ENCODE measurements around the gene MYRIP.
"Not testable (repeated sequence)": the region's sequence is repeated elsewhere in the genome, so short reads cannot be mapped to it uniquely, and the experiment has no call there.

MYRIP gene

DNA sequence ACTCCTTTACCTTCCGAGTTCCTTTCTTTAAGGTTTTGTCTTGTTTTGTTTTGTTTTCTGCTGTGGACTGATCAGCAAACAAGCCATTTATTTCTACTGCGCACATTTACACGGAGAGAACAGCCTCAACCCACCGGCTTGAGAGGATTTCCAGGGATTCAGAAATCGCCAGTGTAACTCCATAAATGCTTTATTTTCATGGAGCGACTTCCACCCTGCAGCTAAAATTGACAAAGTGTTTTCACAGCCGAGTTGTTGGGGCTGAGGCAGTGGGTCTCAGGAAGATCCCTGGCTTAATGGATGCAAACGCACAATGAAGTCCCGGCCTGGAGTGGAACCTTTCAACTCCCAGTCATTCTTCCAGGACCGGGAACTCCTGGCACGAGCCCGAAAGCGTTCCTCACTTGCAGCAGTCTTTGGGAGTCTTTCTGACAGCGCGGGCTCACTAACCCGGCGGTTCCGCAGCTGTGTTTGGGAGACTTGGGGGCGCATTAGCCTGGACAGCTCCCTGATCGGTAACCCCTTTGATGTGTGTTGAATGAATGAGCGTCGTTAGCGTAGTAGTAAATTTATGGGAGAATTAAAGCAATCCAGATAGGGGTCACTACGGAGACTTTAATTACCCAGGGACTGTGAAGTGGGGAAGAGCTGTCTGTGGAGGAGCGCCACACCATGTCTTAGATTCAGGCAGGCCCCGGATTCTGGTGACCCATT lies 785 bp upstream of the MYRIP start:
- no peak for DNase-seq

DNA sequence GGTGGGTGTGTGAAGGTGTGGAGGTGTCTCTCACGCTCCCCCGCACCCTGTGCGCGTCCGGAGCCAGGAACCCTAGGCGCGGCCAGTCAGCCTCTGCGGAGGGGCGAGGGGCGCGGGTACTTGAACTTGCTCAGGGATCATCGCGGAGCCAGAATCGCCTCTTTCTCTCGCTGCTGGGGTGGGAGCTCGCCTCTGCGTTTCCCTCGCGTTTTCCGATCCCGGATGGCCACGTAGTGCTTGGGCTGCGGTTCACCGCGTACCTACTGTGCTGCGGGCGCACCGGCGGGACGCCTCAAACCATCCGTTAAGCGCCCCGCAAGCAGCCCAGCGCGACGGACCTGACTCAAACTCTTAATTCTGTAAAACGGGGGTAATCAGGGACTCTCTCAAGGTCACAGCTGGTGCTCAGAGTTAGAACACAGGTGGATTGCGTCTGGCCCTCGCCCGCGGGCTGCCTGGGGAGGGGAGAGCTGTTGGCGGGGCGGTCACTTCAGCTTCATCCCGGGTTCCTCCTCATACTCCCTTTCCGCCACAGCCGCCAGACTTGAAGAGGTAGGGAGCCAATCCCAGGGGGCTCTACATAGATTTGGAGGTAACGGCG lies 686 bp downstream of the MYRIP start:
- no peak for DNase-seq

DNA sequence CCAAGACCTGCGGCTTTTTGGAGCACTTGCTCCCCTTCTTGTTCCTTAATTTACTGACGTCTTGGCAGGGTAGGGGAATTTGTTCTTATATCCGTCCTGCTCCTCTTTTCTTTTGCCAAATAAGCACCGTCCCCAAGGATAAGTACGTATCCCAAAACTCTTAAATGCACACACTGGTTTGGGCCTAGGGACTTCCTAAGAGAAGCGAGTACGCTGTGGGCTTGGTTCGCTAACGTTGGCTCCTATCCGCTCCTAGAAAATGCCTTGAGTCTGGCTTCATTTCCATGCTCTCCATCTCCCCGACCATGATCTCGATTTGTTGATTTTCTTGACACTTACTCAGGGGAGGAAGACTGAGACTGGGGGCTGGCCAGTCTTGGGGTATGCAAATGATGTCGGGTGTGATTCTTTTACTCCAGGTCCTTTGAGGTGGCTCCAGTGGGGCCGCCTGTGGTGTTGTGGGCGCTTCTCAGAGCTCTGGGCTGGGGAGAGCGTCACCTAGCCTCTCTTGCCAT lies 1.3 kb downstream of the MYRIP start:
- no peak for DNase-seq

DNA sequence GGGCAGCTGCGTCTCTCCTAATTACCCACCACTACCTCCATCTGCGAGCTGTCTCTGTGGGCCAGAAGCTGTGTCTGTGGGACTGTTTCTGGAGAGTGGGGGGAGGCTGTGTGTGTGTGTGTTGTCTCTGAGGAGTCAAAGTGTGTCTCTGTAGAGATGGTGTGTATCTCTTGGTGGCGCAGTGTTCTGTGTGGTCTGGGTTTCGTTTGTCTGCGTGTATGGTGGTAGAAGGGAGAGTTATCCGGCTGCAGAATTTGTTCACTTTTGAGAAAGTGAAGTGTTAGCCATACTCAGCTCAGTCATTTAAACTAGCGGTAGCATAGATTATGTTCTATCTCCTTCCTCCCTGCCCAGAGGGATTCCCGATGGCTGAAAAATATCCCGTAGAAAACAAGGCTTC lies 2.2 kb downstream of the MYRIP start:
- DNase-seq, result no peak

DNA sequence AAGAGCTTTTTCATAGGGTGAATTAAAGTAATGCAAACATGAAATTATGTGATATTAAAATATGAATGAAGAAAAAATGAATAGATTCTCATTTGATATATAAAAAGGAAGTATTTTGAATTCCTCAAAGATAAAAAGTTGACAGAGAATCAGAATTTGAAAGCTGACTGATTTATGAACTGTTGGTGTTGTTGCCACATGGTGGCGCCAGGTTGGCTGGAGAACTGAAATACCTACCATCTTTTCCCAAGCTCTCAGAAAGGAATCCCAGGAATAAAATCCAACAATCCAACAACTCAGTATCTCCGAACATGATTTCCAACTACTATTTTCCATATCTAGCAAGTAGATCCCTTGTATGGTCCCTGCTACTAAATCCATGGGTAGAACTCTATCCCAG lies 3.1 kb downstream of the MYRIP start:
- no peak for DNase-seq

DNA sequence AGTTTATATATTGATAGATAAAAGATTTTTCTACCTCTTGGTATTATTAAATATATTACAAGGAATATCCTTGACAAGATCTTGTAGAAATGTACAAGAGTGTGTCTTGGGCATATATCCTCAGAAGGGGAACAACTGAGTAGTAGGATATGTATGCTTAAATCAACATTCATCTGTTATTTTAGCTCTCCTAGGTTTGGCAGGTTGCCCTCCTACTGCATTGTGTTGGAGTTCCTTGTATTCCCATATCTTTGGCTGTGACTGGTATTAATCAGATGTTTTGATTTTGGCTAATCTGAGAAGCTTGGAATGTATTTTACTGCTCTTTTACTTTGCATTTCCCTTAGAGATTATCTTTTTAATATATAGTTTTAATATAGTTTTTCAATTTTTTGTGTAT lies 4.6 kb downstream of the MYRIP start:
- no peak for DNase-seq

DNA sequence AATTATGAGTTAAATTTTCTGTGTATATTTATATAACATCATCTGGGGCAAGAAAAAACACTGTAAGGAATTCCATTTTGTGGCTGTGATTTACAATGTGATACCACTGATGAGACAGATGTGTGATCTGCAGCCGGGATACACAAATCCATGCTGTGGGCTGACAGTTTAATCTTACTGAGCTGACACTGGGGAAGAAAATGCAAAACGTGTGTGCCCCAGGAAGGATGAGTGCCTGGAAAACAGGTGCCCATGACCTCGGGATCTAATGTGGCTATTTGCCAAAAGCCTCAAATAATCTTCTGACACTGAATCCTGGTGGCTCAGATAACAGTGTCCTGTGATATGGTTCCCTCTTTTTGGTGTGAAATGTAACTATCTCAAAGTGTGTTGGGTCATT lies 10.5 kb downstream of the MYRIP start:
- no peak for DNase-seq

DNA sequence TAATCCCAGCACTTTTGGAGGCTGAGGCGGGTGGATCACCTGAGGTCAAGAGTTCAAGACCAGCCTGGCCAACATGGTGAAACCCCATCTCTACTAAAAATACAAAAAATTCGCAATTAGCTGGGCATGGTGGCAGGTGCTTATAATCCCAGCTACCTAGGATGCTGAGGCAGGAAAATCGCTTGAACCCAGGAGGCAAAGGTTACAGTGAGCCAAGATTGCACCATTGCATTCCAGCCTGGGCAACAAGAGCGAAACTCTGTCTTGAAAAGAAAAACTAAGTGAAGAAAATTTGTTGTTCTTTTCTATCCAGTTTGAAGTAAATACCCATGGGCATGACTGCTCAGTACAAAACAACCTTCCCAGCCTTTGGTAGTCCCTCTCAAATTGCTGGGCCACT lies 24.4 kb downstream of the MYRIP start:
- not testable (repeated sequence) for DNase-seq

DNA sequence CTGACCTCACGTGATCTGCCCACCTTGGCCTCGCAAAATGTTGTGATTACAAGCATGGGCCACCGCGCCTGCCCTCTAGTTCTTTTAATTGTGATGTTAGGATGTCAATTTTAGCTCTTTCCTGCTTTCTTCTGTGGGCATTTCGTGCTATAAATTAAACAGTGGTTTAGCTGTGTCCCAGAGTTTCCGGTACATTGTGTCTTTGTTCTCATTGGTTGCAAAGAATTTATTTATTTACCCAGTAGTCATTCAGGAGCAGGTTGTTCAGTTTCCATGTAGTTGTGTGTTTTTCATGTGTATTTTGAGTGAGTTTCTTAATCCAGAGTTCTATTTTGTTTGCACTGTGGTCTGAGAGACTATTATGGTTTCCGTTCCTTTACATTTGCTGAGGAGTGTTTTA lies 30.1 kb downstream of the MYRIP start:
- no peak for DNase-seq

DNA sequence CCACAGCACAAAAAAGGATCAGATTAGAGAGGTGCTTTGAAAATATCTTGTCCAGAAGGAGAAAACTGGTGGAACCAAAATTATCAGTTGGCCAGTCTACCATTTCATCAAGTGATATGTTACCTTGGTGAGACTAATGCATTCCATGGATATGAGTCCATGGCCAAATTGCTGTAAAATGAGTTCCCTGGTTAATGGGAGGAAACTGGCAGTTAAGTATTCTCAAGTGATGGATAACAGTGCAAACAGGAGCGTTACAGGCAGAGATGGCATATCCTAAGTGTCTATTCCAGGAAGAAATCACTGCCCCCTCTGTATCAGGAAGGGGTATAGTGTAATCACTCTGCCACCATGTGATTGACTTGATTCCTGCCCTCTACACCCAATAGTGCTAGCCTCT lies 34.0 kb downstream of the MYRIP start:
- DNase-seq, result no peak

DNA sequence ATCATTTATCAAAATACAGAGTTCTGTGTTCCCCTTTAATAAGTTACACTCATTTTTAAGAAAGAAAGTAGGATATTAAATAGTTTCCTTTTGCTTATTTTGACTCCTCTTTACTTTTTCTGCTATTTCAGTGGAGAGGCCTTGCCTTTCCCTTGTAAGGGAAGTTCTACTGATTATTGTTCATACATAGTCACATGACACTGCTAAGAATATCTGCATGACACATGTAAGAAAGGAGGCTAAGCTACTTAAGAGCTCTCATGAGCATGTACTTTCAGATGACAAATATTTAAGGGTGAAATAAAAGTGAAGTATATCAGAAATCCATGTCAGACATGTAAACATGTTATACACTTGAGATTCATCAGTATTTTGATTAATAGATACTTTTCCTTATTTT lies 39.0 kb downstream of the MYRIP start:
- DNase-seq, result no peak

DNA sequence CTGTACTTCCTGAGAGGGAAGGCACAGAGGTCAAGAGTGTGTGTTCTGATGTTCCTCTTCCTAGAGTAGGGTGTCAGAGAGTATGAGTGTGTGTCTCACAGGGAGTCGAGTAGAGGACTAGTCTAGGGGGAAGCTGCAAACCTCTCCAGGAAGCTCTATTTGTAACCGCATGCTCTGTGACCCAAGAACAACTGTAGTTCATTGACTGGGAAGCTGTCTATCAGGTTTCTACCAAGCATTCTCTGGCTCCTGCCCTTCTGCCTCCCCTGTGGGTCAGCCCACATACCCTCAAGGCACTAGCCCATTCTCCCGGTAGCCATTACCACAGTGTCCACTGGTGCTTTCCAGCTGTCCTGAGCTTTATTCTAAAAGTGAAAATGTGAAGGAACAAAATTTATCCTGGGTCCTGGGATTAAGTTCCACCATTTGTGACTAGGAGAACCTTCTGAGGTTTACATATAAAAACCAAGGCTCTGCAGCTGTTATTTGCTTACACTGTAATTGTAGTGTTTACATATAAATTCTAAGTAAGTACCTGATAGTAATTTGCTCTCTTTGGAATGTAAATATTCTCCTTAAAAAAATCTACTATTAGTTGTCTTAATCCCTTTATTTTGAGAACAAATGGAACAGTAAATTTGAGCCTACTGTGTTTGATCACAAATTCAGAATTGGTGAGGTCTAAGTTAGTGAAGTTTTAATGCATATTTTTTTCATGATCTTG lies 40.7 kb downstream of the MYRIP start:
- no peak for DNase-seq

DNA sequence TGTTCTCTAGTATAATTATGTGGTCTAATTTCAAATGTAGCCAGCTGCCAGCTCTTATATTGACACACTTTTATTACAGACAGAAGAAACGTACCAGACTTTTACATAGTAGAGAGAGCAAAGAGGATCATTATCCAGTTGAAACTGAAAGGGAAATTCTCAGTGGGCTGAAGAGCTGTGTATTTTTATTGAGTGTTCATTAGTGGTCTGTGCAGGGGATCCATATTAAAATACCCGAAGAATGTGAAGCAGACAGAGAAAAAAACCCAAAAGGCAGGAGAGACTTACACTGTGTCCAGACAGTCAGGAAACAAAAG lies 41.3 kb downstream of the MYRIP start:
- no peak for DNase-seq

DNA sequence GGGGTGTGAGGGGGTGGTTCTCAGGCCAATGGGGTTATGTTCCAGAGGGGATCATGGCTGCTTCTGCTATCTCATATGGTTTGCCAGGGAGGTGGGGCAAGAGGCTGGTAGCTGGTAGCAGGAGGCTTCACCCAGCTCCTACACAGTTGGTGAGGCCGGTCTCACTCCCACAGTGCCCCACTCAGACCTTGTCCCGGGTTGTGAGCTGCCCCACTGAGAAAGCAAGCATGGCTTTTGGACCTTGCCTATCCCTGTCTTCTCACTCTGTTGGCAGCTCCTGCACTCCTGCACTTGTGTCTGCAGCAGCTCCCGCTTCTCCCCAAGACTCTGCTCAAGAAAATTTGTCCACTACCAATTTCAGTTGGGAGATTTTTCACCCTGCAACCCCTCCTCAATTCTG lies 46.1 kb downstream of the MYRIP start:
- DNase-seq, result no peak

DNA sequence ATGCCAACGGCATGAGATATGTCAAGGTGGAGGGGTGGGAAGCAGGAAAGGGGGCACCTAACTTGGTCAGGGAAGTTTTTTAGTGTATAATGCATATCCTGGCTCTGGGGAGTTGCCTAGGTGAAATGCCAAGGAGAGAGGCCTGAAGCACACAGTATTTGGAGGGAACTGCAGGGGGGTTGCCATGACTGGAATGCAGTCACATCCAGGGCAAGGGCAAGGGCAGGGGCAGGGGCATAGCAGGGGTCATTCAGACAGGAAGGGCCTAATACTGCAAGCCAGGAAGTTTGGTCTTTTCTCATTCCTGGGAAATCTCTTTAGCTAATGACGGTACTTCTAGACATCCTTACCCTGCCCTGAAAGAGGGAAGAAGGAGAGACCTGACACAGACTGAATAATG lies 60.5 kb downstream of the MYRIP start:
- no peak for DNase-seq

DNA sequence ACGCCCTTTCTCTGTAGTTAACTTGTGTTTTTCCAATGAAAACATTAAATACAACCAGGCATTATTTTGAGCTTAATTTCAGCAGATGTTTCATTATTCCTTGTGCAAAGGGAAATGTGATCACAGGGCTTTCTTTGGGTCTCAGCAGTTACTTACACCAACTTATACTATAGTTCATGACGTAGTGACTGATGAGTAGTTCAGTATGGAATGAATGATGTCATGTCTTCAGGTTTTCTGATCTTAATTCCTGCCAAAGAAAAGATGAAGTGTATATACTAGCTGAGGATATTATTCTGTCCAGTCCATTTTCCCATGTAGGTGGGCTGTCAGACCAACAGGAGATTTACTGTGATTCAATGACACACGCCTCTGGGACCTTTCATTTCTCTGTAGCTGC lies 61.3 kb downstream of the MYRIP start:
- no peak for DNase-seq

DNA sequence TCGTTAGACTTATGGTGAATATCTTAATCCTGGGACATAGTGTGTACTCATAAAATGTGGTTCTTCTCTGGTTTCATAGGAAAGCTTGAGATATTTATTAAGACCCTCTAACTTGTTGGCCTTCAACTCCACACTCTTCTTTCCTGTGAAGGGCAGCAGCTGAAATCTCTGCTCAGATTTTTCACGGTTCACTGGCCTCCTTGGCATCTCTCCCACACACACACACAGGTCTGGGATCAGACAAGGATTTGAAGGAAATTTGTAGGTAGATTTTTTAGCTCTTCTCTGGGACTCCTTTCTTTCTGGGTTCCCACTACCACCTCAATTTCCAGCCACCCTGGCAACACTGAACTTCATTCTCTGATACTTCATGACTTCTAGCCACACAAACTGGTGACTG lies 70.2 kb downstream of the MYRIP start:
- no peak for DNase-seq

DNA sequence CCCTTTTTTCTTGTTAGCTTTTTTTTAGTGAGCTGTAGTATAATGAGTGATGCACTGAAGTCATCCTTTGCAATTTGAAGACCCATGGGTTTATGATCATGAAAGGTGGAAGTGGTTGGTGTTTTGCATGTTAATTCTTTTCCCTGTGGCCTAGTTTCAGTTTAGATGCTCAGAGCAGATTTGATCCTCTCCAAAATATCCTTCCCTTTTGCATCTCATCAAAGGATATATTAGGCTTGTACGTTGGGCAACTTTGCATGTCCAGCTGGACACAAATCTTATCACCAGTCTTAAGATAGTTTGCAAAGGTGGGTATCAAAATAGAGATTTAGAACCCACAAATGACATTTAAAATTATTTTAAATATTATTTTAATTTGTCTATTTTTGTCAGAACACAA lies 72.7 kb downstream of the MYRIP start:
- no peak for DNase-seq

DNA sequence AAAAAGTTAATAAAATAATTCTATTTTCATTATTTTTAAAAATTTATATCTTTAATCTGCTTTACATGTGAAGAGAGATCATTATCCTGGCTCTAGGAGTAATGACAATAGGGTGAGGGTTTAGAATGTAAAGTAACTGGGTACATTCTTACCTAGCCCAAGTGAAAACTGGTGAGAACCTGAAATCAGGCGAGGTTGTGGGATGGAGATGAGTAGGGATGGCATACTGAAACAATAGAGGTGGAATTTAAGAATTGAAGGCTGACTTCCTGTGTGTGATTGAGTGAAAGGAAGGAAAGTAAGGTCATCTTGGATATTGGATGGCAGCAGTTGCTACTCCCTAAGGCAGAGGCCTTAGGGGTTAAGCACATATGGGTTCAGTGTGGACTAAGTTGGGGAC lies 82.7 kb downstream of the MYRIP start:
- DNase-seq, result no peak

DNA sequence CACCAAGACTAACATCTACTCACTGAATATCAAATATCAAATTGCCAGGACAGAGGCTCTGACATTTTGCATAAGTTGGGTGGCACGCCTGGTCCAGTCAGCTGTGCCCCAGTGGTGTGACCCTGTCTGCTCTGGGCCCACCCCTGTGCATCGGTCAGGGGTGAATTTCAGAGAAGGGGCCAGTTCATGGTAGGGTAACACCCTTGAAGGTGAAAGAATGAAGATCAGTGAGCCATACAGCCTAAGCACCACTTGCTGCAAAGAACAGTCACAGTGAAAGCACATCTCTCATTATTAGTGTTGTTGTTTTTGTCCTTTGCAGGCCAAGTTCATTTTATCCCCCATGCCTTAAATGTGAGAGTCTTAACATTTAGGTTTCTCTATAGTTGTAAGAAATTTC lies 86.8 kb downstream of the MYRIP start:
- DNase-seq, result no peak

DNA sequence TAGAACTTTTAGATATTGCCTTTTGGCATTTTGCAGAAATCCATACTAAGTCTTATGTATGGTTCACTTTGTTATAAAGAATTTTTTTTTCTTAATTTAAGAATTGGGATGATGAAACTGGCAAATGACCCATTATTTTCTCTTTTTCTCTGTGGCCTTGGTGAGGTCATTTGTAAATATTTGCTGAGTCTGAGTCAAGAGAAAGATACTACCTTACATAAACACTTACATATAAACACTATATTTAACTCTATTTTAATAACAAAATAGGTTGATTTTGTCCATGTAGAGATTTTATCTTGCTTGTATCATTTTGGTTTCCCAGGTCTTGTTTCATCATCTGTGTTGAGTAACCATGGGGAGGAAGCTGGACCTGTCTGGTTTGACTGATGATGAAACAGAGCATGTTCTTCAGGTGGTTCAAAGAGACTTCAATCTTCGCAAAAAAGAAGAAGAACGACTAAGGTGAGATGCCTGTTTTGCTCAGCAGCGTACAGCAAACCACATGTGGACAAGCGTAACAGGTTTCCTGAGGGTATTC lies 91.1 kb downstream of the MYRIP start:
- DNase-seq, result no peak

DNA sequence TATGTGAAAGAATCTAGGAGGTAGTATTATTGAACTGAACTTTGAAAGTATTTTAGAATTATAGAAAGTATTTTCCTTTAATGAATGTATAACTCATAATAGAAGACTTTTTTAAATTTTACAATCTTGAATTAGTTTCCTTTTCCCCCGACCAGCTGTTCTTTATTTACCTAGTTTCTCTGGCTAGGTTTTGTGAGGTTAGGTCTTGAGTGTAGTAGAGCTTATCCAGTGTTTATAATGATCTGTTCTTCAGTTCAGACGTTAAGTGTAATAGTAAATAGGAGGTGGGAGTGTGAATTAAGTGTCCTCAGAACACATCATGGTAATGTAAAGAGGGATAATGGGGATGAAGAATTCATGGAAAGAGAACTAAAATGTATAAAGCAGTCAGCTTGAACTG lies 93.8 kb downstream of the MYRIP start:
- no peak for DNase-seq

DNA sequence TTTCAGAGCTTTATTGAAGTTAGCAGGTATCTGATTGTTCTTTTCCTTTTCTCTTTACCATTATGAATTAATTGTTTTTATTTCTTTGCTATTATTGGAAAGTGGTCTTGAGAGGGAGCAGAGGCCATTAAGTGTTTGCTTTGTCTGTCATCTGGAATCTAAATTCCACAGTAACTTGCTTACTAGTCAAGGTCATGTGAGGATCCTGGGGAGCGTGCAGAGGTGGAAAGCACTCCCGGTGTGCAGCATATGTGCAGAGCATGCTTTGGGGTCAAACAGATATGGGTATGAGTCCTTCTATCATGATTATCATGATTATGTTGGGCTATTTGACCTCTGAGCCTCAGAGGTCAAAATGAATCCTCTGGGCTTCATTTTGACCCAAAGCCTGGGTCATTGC lies 96.4 kb downstream of the MYRIP start:
- no peak for DNase-seq

DNA sequence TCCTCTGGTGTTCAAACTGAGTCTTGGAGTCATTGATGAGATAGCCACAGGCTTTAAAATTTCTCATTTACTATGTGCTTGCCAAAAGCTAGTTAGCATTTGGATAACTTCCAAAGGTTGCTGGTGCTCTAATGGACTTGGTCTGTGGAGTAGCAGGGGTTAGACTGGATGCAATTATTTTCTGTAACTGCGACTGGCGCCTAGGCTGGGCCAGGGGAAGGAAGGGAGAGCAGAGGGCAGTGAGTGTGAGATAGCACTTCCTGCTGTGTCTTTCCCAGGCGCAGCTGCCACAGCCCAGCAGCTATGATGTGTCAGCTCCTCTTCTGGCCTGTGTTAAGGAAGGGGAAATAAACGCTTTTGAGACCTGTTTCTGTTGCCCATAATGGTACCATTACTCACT lies 98.6 kb downstream of the MYRIP start:
- no peak for DNase-seq
